ENCODE results near the gene TCEA3.

- TF ChIP-seq CTCF (IDR thresholded peaks at IDR 0.05) (no peak), POLR2AphosphoS5 (IDR thresholded peaks at IDR 0.05; ENCODE audit: insufficient read depth in 1 of 2, low read depth in 1 of 2) (no peak), POLR2A (IDR thresholded peaks at IDR 0.05) (no peak)
Observed at GRCh38 chr1:23385119-23385621, 39.4 kb downstream of the TCEA3 start.
